Measurements from ENCODE around the gene HOOK2.
"Not testable (repeated sequence)": the region's sequence is repeated elsewhere in the genome, so short reads cannot be mapped to it uniquely, and the experiment has no call there.

Gene HOOK2

DNA sequence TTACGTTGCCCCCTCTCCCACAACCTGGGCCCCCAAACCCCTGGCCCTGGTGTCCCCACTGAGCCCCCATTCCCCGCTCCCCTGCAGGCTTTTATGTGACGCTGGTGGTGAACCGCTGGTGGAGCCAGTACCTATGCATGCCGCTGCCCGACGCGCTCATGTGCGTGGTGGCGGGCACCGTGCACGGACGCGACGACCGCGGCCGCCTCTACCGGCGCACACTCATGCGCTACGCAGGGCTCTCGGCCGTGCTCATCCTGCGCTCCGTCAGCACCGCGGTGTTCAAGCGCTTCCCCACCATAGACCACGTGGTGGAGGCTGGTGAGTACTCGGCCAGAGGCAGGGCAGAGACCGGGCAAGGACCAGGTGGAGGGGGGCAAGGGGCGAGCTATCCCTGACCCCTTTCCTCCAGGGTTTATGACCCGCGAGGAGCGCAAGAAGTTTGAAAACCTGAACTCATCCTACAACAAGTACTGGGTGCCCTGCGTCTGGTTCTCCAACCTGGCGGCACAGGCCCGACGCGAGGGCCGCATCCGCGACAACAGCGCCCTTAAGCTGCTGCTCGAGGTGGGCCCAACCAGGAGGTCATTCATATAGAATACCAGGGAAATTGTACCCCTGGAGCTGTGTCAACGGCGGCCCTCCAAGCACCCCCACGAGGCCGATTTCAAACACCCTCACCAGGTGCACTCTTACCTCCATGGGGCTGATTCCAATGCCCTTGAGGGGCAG, 20.7 kb downstream of the HOOK2 start:
- no peak for DNase-seq (ENCODE audit: low read depth)

DNA sequence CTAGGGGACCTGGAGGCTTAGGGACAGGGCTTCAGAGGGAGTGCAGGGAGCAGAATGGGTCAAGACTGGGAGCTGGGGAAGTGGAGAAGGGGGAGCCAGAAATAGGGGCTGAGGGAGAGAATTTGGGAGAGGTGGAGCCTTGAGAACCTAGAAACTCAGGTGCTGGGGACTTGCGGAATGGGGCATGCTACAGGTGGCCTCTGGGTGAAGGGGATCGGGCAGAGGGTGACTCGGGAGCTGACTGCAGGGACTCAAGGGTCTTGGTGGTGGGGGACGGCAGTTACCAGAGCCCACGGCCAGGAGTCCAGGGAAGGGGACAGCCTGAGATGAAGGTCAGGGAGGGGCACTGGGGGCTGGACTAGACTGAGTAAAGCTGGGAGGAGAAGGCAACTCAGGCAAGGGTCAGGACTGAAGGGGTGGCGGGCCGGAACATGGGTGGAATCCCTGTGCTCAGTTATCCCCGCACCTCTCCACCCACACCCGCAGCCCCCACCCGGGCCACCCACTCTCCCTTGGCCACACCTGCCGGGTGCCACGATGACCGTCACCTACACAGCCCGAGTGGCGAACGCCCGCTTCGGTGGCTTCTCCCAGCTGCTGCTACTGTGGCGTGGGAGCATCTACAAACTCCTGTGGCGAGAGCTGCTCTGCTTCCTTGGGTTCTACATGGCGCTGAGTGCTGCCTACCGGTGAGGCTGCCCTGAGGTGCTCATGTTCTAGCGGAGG, 23.1 kb downstream of the HOOK2 start:
- no peak for DNase-seq (ENCODE audit: low read depth)

DNA sequence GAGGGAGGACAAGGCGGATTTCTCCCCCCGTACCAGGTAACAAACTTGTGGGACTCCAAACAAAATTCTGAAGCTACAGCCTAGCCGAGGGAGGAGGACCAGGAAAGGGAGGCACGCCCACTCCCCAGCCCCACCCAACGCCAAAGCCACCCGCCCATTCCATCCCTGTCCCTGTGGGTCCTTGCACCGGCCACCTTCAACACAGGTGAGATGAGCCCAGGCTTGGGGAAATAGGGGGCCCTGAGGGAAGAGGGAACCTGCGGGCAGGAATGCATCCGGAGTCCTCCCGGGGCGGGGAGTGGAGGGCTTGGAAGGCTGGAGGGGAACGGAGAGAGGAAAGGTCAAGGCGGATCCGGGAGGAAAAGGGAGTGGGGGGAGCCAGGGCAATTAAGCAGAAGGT, 23.7 kb downstream of the HOOK2 start, which contains the start of gene BEST2:
TSS of gene BEST2 (plus strand) at position 157 of the 400 bp plus-strand sequence. CDS start 802 bp downstream, outside the sequence.
- no peak for DNase-seq (ENCODE audit: low read depth)

DNA sequence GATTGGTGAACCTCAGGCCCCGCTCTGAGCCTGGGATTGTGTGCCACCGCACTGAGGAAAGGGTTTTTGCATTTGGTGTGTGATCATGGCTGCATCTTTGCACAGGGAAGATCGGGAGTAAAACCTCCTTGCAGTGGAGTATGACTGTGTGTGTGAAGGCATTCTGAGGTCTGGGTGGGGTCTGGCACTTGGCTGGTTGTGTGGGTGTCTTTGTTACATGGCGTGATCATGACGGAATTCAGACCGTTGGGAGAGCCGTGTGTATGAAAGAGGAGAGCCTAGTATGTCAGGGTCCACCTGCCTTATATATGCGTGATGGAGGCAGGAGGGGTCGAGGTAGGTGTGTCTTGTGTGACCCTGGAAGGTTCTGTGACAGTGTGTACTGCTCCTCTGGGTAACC, 24.5 kb downstream of the HOOK2 start:
- no peak for DNase-seq (ENCODE audit: low read depth)

DNA sequence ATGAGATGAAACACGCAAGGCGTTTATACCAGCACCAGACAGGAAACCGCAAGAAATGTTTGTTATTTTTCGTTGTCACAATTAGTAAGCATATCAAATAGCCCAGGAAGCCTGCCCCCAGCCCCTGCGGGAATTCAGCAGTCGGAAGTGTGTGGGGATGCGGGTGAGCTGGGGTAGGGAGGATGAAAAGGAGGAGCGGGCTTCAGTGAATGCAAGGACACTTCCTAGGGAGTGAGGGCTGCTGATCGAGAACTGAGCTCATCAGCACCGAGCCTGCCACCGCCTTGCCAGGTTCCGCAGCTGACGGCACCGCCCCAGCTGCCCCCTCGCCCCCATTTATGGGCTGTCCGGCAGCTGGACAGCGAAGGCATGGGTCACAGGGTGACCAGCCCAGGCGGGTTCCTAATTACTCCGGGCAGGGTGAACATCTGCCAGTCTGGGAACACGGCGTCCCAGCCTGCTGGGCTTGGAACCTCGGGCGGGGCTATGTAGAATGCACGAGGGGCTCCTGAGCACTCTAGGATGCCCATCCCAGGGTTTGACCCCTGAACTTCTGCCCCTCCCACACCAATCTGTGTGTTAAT, 25.3 kb downstream of the HOOK2 start:
- no peak for DNase-seq (ENCODE audit: low read depth)

DNA sequence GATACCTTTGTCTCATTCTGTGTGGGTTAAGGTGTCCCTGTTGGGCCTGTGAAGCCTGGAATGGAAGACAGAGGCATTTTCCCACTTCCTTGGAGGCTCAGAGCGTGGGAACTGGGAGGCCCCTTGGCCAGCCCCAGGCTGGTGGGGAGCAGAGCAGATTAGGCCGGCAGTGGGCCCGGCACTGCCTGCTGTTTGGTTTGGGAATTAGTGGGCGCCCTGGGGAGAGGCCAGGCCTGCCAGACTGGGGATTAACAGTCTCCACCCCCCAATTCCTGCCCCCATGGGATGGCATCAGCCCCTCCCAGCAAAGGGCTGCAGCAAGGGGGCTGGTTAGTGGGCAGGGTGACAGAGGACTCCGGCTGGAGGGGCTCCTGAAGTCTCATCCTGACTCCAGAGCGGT, 26.9 kb downstream of the HOOK2 start:
- DNase-seq (ENCODE audit: low read depth) = no peak

DNA sequence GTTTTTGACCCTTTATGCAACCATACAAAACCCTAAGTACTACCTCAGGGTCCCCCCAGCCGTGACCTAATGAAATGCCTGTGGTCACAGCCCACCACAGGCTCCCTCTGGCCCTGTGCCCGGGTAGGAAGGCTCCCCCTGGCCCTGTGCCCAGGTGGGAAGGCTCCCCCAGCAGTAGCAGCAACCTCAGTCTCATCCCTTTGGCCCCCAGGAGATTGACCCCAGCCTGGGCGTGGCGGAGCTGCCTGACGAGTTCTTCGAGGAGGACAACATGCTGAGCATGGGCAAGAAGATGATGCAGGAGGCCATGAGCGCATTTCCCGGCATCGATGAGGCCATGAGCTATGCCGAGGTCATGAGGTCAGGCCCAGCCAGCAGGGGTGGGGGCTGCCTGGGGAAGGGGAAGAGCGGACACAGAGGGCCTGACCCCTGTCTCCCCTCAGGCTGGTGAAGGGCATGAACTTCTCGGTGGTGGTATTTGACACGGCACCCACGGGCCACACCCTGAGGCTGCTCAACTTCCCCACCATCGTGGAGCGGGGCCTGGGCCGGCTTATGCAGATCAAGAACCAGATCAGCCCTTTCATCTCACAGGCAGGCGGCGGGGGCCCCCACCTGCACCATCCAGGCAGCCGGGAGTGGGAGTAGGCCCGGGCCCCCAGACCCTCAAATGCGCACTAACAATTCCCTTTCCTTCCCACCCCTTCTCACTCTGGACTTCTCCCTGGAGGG, 30.0 kb downstream of the HOOK2 start:
- no peak for DNase-seq (ENCODE audit: low read depth)

DNA sequence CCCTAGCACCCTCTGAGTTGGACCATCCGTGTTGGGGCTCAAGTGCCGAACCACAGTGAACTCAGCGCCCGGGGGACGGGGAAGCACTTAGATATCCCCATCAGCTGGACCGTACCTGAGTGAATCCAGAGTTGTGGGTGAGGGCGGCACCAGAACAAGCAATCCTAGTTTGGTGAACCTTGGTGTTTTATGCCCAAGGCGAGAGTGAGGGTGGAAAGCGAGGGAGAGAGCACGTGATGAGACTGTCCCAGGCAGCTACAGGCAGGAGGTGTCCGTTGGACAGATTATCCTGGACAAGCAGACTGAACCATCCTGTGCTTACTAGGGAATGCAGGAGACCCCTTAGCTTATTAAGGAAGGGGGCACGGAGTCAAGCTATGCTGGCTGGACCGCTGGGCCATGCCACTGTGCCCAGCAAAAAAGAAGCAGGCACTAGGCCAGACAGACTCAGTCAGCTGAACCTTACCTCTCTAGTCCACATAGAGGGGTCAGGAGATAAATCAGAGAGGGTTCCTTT, 37.5 kb downstream of the HOOK2 start:
- DNase-seq (ENCODE audit: low read depth) = no peak

DNA sequence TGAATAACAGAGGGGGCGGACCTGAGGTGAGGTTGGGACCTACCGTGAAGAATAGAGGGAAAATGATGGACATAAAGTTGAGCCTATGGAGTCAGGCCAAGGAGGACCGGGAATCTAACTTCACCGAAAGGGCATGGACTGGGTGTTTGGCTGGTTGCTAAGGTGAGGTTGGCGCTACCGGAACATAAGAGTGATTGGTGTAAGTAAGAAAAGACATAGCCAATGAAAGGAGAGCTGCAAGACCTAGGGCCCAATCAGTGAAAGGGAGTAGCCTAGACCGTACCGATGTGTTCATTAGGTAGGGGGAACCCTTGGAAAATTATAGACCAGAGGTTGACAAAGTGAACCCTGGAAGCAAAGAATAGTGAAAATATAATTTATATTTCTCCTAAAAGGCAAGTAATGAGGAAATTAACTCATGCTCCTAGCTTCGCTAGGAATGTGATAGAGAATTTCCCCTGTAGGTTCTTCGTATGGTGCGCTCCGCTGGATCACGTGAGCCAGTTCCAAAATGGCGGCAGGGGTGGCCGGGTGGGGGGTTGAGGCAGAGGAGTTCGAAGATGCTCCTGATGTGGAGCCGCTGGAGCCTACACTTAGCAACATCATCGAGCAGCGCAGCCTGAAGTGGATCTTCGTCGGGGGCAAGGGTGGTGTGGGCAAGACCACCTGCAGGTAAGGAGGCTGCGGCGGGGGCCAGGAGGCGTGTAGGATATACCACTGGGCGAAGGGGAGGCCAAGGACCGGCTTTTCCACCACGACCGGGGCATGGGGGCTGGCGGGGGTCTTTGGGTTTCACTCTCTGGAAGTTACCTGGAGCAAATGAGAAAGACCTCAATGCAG, 38.1 kb downstream of the HOOK2 start, which contains the start of gene GET3:
TSS of gene GET3 (plus strand) at position 503 of the 840 bp plus-strand sequence. CDS start at position 512, 9 bp downstream.
- DNase-seq (ENCODE audit: low read depth) = peak; percentile 68

DNA sequence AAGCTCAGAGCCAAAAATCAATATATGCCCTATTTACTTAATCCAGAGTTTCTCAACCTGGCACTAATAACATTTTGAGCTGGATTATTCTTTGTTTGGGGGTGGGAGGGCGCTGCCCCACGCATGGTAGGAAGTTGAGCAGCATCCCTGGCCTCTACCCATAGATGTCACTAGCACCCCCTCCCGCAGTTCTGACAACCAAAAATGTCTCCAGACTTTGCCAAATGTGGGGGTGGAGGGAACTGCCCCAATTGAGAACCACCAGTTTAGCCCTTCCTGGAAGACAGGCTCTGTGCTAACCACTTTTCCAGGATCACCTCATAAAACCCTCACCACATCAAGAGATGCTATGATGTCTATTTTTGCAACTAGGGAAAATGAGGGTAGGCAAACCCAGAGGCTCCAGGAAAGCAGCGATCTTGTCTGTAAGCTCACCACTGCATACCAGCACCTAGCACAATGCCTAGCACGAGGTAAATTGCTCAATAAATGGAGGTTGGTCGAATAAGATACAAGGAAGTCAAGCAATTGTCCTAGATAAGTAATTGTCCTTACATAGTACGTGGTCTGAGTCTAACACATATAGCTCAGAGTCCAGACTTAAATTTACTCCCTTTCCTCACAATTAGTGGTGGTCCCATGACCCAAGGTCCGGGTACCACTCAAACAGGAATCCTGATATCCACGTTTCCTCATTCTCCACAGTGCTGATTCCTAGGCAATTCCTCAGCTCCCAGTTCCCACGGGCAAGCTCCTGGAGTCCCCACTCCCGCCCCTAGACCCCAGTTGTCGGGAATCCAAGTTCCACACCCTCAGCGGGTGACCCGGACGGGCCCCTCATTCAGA, 41.8 kb downstream of the HOOK2 start:
- DNase-seq (ENCODE audit: low read depth) = no peak

DNA sequence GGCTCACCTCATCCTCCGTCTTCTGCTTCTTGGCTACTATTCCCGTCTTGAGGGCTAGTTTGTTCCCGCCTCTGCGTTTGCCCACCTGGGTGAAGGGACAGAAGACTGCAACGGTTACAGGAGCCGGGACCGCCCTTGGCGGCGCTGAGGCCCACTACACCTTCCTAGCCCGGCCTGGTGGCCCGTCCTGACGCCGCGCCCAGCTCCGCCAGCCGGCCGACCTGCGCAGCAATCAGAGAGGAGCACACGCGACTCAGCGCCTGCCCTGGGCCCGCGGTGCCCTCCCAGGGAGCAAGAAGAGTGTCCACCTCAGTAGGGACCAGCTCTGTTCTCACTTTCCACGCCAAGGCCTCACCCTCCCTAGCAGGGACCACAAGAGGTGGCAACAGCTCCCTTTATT, 44.0 kb downstream of the HOOK2 start:
- no peak for DNase-seq (ENCODE audit: low read depth)

DNA sequence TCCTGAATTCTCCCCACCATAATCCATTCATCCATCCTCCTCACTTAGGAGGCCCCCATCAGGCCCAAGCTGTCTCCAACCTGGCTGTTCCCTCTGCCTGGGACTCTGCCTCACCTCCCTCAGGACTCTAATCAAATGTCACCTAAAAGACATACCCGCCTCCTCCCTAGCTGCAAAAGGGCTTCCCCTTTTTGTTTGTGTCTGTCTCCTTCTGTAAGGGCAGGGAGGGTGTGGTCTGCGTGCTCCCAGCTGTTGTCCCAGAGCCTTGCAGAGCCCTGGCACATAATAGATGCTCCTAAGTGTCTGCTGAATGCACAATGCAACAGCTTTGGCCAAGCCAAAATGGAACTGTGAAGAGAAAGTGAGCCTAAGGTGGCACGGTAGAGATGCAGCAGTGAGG, 45.3 kb downstream of the HOOK2 start:
- DNase-seq (ENCODE audit: low read depth) = no peak

DNA sequence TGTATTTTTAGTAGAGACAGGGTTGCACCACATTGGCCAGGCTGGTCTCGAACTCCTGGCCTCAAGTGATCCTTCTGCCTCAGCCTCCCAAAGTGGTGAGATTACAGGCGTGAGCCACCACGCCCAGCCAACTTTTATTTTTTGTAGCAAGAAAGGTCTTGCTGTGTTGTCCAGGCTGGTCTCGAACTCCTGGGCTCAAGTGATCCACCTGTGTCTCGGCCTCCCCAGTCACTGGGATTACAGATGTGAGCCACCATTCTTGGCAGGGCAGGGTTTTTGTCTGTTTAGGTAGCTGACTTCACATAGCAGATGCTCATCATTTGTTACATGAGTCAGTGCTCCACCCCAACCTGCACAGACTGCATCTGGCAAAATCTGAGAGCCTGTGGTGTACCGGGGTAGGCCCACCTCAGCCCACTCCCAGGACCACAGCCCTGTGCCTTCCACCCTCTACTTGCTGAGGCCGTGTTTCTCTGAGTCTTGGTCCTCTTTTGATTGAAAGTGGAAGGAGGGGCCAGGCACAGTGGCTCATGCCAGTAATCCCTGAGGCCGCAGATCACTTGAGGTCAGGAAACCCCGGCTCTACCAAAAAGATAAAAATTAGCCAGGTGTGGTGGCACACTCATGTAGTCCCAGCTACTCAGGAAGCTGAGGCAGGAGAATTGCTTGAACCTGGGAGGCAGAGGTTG, 47.5 kb downstream of the HOOK2 start:
- DNase-seq (ENCODE audit: low read depth) = no peak

DNA sequence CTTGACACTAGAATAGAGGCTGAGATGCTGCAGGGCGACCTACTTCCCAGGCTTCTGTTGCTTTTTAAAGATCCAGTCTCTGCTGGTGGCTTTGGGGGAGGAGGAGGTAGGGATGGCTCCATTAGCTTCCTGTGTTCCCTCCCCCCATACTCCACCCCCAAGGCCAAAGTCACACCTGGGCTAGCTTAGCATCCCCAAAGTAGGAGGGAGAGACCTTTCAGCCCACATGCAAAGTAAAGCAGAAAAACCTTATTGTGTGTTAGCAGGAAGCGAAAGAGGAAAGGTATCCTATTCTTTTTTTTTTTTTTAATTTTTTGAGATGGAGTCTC, 48.4 kb downstream of the HOOK2 start:
- no peak for DNase-seq (ENCODE audit: low read depth)

DNA sequence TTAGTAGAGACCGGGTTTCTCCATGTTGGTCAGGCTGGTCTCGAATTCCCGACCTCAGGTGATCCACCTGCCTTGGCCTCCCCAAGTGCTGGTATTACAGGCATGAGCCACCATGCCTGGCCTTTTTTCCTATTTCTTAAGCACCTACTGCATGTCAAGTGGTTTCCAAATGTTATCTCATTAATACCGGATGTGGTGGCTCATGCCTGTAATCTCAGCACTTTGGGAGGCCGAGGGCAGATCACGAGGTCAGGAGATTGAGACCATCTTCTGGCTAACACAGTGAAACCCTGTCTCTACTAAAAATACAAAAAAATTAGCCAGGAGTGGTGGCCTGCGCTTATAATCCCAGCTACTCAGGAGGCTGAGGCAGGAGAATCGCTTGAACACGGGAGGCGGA, 49.7 kb downstream of the HOOK2 start:
- not testable (repeated sequence) for DNase-seq (ENCODE audit: low read depth)

DNA sequence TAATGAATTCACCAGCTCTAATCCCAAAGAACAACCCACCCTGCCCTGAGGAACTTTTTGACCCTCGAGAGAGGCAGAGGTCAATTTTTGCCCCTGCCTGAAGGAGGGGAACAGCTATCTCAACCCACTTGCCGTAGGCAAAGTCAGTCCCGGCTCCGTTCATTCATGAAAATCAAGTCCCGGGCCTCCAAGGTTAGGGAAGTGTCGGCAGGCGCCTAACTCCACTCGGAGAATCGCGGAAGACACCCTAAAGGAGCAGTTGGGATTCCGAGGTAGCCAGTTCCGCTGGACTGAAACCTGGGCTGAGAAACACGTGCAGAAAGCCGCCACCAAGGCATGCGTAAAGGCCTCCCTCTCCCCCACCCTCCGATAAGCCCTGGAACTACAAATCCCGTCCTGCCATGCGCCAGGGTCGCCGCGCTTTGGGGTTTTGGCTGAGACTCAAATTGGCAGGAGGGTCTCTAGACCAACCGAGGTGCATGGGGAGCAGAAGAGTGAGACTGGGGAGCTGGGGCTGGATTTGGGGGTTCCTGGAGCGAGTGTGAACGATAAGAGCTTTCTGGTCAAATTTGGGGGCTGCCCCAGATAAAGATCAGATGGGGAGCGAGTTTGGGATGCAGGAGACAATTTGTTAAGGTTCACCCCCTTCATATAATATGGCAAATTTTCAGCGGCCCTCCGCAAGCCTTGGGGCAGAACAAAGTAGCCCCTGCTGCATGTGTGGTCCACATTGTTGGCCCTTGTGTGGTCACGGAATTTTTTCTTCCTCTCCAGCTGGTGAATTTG, 51.5 kb downstream of the HOOK2 start, which contains the start of gene TNPO2:
TSS of gene TNPO2 (minus strand) at position 292 of the 786 bp plus-strand sequence. CDS start 2,955 bp downstream, outside the sequence.
- peak; percentile 47 for DNase-seq (ENCODE audit: low read depth)

DNA sequence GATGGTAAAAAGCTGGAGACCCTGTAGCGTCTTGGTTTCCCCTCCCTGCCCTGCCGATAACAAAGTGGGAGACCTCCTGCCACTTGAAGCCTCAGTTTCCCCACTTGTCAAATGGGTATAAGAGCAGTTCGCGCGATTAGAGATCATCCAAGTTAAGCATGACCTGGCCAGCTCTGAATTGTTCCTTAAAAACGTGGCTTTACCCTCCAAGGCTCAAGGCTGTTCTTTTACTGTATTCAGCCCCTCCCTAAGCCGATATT, 52.0 kb downstream of the HOOK2 start:
- DNase-seq (ENCODE audit: low read depth) = no peak

DNA sequence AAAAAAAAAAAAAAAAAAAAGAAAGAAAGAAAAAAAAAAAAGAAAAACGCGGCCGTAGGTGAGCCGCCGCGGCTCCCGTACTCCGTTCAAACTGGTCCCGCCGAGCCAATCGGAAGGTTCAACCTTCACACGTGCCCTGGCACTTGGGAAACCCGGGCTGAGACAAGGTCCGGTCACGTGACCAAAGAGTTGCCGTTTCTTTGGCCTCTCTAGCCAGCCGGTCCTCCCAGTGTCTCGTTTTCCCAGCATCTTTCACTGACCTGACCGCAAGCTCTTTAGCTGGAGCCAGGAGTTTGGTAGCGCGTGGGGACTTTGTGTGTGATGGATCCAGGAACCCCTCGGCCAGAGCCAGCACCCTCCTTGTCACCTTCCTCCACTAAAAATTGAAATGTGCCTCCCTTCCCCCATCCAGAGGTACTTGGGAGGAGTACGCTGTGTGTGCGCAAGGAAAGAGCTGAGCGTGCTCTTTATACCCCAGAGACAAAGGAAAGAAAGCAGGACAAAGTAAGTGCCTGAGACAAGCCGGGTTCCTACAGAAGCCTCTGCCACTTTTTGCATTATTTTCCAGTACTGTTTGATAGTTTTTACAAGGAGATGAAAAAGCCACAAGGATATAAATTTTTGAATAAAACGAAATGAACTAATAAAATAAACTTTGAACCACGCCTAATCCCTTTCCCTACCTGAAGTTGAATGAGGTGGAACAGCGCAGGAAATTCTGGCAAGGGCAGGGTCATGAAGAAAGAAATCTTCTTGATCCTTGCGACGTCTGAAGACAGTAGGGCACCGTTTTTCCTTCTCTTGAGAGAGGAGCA, 52.6 kb downstream of the HOOK2 start:
- DNase-seq (ENCODE audit: low read depth) = peak; percentile 90

All from stimulated activated CD8-positive, alpha-beta memory T cell treated with anti-CD3 and anti-CD28 coated beads, Interleukin-12 subunit alpha, Interleukin-12 subunit beta, amount 100 ng/mL, for 1 hour (primary cell).